T-helper 22 cell (primary cell): ENCODE data around the gene ANTXR2.

Experiments
- DNase-seq: peaks from one replicate; pipeline ENCODE4 v3.0.0-alpha.2; 2020; ENCODE audit warnings: low read depth

ANTXR2 gene

DNA sequence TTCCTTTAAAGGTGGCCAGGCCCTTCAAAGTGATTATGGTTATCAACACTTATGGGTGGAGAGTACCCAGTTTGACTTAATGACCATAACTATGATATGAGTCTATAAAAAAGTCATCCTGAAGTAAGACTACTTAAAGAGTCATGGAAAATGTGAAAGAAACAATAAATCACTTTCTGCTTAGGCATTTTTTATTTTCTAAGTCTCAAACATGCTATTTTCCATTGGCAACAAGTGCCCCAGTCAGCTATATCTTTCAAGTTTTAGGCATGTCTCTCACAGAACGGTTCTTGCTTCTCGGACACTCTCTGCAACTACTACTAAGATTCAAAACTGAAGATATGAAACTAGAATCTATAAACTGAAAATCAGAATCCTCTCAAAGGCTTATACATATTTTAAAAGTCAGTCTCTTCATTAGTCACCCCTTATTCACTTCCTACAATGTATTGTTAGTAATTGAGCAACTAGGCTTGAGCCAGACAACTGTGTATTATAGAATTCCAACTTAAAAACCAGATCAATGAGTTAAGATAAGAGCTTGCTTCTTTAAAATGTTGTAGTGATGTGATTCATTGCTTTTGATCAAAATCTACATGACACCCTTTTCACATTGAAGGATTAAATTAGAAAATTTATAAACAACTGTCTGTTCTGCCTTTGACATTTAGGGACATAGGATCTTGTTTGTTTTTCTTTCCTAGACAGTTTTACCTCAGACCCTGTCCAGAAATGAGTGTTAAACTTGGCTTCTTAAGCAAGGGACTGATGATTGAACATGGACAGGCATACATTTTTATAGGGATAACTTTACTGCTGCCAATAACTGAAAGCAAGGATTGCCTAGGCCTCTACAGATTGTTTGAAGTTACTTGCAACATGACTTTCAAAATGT is 2.9 kb downstream of the ANTXR2 start:
- no peak for DNase-seq

- no peak for DNase-seq
Measured at GRCh38 chr4:80069108-80069836, 3.8 kb downstream of the ANTXR2 start.

- DNase-seq = no peak
Measured at GRCh38 chr4:80065601-80066000, 7.4 kb downstream of the ANTXR2 start.

DNA sequence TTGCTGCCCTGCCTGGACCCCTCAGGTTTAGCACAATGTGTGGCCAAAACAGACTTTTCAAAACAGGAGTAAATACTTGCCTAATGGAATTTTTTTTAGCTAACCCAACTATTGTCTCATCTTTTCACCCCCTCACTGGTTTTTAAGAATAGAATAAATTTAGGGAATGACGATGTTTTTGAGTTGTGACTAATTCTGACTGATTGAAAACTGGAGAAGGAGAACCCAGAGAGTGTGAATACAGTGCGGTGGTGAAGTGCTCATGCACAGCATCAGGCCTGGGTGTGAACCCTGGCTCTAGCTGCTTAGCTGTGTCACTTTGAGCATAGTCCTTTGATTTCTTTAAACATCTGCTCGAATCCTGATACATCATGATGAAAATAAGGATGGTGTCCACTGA is 10.5 kb downstream of the ANTXR2 start:
- no peak for DNase-seq

GRCh38 chr4:80060804-80061203 is 12.2 kb downstream of the ANTXR2 start:
- no peak for DNase-seq

DNA sequence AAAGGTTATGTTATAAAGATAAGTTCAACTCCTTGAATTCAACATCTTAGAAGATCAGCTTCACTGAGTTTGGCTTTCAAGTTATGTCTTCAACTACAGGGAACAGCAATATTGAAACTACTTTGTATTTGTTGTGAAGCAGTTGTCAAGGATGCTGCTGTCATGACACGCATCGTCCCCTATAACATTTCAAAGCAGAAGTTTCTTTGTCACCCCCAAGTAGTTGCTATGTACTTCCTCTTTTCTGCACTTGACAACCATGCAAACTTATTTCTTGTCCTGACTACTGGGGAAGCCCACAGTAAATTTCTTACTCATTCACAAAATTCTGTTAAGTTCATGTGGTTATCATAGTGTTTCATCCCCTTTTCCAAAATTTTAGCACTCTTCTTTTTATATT is 14.3 kb downstream of the ANTXR2 start:
- peak; percentile 44 for DNase-seq

GRCh38 chr4:80054375-80054774 is 18.7 kb downstream of the ANTXR2 start:
- no peak for DNase-seq

DNA sequence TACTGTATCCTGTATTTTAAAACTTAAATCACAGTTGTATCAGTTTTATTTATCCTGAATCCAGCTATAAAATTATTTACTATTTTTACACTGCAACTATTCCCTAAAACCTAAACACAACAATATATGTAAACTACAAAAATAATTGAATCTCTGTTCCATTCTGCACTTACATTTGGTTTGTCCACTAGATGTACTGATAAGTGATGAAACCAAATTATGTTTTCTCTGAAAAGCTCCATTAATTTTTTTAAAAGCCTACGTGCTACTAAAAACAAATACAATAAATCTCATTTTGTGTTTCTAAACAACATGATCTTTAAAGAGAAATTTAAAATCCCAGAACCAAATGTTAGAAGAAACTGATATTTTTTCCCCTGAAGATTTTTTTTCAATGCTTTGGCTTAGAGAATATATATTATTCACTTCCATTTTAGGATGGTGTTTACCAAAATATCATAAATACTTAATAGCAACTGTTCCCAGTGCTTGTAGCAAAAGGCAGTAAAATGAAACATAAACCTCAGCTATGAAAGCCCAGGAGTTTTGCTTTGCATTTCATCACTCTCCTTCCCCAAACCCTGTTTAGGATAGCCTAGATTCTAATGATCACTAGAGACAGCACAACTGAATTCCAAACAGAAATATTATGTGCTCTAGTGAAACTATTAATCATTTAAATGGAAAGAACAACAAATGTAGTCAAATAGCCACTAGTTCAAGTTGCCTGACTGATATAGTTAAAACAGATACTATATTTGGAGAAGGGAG is 19.7 kb downstream of the ANTXR2 start:
- DNase-seq = no peak

DNA sequence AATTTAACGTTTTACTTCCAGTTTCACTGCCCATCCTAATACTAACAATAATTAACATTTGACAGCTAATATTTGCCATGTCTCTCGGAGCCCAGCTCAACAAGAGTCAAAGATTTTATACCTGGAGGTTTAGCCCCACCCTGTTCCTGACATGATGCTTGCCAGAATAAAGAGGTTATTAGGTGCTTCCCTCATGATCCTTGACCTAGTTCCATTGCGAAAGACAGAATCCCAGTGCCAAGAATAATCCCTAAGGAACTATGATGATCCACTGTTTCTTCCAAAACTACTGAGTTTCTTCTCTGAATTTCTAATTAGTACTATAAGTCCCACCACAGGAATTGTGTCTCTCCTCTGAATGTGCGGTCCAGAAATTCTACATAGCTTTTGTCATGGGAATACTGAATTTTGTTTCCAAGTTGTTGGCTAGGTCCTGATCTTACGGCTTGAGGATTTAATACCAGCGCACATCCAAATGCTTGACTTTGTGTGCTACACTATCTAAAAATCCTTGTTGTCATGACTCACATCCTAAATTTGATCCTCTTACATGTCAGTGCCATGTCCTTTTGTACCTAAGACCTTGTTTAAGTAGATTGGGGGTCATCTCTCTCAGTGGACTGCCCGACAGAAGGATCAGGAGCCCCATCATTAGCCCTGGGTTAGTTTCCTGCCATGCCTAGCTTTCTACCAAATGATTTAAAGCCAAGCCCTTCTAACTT is 23.1 kb downstream of the ANTXR2 start:
- no peak for DNase-seq

DNA sequence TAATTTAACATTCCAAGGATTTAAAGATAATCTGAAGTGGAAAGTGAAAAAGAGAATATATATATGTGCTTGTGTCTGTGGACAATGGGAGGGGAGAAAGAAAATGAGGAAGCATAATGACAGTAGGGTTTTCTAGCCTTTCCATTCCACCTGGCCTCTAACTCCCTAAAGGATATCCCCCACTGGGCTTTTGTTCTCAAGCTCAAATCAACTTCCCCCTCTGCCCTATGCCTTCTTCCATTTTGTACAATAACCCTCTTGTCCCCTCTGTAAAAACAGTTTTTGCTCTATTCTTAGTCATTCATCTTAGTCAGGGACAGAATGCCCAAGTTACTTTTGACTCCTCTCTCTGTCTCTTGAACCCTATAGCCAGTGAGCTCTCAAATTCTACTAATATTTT is 23.6 kb downstream of the ANTXR2 start:
- no peak for DNase-seq

DNA sequence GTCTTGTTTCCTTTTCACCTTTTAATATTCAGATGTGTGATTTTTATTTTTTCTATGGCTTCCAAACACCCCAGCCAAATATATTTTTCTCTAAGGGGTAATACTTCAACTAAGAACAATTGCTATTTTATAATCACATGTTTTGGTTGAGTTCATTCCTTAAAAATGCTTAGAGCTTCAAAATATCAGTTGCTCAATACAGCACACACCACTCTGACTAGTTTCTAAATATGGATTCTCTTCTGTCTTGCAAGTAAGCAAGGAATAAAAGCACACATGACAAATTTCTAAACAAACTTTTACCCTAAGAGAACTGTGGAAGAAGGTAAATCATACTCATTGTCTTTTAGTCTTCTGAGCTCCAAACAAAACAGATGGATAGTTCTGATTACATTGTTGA is 27.2 kb downstream of the ANTXR2 start:
- no peak for DNase-seq

- DNase-seq = no peak
Measured at GRCh38 chr4:80043541-80043940, 29.5 kb downstream of the ANTXR2 start.

DNA sequence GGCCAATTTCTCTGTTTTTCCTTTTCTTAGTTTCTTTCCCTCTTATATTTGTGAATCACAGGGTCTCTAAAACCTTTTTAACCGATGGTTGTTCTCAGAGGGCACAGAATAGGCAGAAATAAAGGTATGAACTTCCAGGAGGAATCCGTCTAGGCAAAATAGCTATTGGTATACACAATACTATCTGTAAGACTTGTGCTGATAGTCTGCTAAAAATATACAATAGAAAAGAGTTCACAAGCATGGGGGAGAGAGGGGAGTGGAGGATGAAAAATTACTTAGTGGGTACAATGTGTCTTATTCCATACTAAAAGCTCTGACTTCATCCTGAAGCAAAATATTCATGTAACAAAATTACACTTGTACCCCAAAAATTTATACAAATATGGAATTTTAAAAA is 30.2 kb downstream of the ANTXR2 start:
- DNase-seq = no peak

- no peak for DNase-seq
Measured at GRCh38 chr4:80037864-80038263, 35.2 kb downstream of the ANTXR2 start.

DNA sequence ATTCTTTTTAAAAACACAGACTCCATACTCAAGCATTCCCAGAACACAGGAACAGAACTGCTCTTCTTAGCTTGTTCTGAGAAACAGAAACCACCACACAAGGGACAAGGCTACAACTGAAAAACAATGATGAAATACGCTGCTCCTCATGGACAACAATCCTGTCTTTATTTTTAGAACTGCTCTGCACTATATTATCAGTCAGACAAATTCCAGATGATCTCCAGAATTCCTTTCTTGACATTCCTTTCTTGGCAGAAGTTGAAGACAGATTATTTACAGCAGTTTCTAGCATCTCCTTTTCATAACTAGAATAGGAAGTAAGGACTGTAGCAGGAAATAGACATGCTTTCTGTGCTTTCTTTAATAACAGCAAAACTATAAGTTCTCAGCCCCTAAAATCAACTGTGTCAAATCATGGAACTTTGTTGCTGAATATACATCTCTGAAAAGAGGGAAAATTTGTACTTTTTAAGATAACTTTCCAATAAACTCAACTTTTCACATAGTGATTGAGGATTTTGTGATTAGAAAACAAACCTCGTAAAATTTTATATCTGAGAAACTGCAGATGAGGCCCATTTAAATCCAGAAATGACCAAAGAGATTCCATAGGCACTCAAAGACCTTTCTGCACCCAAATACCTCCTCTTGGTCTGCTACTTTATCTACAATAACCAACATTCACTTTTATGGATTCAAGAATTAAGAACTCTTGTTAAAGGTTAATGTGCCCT is 35.9 kb downstream of the ANTXR2 start:
- no peak for DNase-seq

- DNase-seq = no peak
Measured at GRCh38 chr4:80036306-80036705, 36.7 kb downstream of the ANTXR2 start.

DNA sequence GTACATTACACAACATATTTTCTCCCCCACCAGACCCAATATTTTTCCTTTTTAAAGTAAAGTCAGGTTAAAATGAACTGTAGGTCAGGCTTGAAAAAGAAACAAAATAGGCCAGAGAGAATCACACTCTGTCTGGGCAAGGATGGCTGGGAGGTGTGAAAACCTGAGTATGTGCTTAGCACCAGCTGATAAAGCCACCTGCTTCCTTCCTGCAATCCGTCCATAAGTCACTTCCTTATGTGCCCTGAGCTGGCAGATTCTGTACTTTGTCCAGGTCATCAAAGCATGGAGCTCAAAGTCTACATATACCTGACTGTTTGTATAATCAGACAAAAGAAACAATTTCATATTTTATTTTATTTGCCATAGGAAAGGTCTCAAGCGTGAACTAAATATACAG is 37.7 kb downstream of the ANTXR2 start:
- DNase-seq = no peak

DNA sequence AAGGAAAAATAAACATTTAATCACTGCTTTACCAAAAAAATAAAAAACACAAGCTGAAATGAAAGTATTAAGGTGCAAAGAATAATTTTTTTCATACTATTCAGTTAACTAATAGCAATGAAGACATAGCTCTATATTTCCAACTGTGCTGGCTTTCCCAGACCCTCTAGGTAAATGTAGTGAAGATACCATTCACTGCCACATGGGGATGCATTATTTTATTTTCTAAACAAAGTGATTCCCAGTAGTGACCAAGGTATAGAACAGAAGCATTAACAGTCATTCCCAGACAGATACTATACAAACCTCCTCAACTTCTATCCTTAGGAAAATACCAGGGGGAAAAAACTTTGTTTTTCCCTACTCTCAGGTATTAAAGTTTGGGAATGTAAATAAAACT is 39.4 kb downstream of the ANTXR2 start:
- DNase-seq = no peak

- no peak for DNase-seq
Measured at GRCh38 chr4:80029364-80029763, 43.7 kb downstream of the ANTXR2 start.

DNA sequence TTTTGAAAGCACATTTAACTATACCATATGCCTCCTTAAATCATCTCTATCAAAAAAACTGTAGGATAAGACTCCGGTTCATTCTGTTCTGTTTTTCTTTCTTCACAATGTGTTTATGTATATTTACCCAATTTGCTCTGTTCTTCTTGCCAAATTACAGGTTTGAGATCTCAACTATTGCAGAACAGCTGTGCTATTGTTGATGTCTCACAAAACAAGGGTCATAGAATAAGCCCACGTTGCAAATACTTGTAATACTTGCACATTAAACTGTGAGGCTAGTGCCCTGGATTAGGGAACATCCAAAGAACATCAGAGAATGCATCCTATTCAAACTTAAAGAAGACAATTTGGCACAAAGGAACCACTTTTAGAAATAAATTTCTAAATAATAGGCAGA is 45.4 kb downstream of the ANTXR2 start:
- DNase-seq = no peak

GRCh38 chr4:80026100-80026499 is 46.9 kb downstream of the ANTXR2 start:
- DNase-seq = no peak
